ENCODE measurements around the gene DNMT3A. TPM values are rescaled to one million over a fixed set of nuclear protein-coding genes. Genes with fewer than 3 reads are reported as not detected.

The DNMT3A gene
- total and polyA plus RNA-seq, 2 of the 8 experiments (the other 6 are each of a cell fraction or from before 2014, with no cell fraction given): 33.6 to 178 TPM

- no peak for TF ChIP-seq RBBP5 (IDR thresholded peaks at IDR 0.05; ENCODE audit: borderline replicate concordance, low read depth, low read length)
- TF ChIP-seq HDAC2 (IDR thresholded peaks at IDR 0.05; ENCODE audit: borderline replicate concordance in 1 of 2, low read depth in 2 of 2, low read length in 2 of 2): no peak
- no peak for TF ChIP-seq CTBP2 (IDR thresholded peaks at IDR 0.05; ENCODE audit: borderline replicate concordance, insufficient read depth, insufficient read length, low read length)
- no peak for TF ChIP-seq TAF1 (IDR thresholded peaks at IDR 0.05; ENCODE audit: low read depth, low read length)
- TF ChIP-seq EZH2 (IDR thresholded peaks at IDR 0.05; ENCODE audit: low read depth, low read length, severe bottlenecking): no peak
- no peak for TF ChIP-seq GTF2F1 (IDR thresholded peaks at IDR 0.05; ENCODE audit: borderline replicate concordance, low read depth, low read length)
- no peak for TF ChIP-seq ATF3 (IDR thresholded peaks at IDR 0.05; ENCODE audit: insufficient read depth, low read depth, low read length)
- no peak for TF ChIP-seq RAD21 (IDR thresholded peaks at IDR 0.05 in 1 of 2, conservative IDR thresholded peaks at IDR 0.05 in 1 of 2; ENCODE audit: low read depth in 2 of 2, low read length in 2 of 2)
Measured at GRCh38 chr2:25301453-25302352, 40.0 kb downstream of the DNMT3A start (continued).
